HG02798 (cell line): ENCODE measurements around the gene SEC24D.

ENCODE experiments used
- ATAC-seq: cut with Tn5 transposase; IDR thresholded peaks from one replicate; pipeline ENCODE4 v1.9.1; 2021; ENCODE audit warnings: mild to moderate bottlenecking; ENCODE audit not compliant: unreplicated experiment, poor library complexity

Gene SEC24D

DNA sequence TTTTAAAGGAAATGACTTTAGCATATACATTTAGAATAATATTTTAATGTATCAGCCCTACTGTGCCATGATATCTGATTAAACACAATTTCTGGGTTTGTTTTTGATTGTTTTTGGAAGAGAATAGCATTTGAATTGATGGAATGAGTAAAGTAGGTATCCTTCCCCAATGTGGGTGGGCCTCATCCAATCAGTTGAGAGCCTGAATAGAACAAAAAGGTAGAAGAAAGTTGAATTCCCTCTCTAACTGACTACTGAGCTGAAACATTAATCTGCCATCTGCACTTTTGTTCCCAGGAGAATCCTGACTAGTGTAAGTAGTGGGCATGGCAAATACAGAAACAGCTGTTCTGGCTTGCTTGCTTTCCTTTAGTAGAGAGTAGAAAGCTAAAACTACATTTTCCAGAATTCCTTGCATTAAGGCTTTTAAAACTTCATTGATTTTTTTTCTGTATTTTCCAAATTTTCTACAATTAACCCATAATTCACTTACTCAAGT lies 9.7 kb upstream of the SEC24D start:
- ATAC-seq: no peak

DNA sequence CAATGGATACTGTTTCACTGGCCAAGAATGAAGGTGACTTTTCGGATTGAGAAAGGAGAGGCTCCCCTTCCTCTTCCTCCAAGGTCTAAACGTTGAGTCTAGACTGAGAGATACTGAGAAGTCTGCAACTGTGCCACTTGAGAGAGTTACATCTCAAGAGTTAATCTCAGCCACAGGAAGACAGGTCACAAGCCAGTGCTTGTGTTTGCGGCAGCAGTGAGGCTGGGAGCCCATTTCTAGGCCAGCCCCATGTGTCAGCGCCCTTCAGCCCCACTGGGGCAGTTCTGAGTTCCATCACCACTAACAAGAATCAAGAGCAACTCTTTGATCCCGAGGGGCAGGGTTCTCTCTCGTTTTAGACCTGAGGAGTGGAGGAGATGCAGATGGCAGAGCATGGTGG lies 7.3 kb upstream of the SEC24D start:
- ATAC-seq: no peak

- ATAC-seq: no peak
Measured at GRCh38 chr4:118842055-118842454, 6.1 kb upstream of the SEC24D start.

DNA sequence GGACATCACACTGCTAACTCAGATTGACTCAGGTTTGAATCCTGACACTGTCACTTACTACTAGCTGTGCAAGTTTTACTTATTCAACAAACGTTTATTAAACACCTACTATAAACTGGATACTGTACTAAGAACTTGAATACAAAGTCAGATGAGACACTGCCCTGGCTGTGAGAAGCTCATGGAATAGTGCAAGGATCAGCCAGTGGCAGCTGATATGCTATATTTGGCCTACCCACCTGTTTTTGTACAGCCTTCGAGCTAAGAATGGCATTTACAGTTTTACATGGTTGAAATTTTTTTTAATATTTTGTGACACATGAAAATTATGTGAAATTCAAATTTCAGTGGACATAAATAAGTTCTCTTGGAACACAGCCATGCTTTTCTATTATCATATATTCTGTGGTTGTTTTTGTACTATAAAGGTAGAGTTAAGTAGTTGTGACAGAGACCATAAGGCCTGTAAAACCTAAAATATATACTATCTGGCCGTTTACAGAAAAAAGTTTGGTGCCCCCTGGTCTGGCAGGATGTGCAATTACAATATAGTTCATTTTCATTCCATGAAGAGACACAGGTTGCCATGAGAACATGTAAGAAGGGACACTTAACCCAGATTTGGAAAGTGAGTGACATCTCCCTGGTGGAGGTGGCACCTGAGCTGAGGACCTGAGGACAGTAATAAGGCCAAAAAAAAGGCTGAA lies 3.4 kb upstream of the SEC24D start:
- no peak for ATAC-seq

- ATAC-seq: no peak
Measured at GRCh38 chr4:118837121-118837507, 1.2 kb upstream of the SEC24D start.

DNA sequence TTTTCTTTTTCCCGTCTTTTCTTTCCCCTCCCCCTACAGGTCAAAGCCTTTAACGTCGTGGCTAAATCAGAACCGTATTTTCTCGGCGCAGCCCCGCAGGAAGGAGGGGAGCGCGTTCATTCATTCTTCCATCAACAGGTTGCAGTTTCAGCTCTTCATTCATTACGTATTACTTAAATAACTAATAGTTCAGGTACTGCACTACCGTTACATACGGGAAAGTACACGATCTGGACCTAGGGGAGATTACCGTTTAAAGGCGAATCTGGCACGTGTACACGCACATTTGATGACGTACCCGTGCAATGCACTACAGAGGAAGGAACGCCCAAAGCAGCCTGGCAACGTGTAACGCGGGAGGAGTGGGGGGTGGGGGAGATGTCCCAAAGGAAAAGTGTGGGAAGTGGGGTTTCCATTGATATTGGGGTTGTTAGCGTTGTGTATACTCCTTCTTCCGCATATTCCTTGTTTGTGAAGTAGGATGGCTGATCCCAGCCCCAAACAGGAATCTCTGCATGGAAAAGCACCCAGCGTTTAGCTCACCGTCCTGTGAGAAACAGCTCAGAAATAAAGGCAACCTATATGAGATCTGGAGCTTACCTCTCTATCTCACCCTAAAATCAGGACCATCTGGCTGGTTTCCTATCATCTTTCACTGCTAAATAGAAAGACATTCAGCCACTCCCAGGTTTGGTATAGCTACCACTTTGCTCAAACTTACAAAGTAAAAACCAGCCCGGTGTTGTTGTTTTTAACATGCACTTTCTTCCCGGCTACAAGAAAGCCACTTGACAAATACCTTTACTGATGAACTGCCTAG lies 585 bp upstream of the SEC24D start:
- peak; percentile 42 for ATAC-seq

GRCh38 chr4:118834960-118835569 lies 861 bp downstream of the SEC24D start:
- peak; percentile 73 for ATAC-seq

DNA sequence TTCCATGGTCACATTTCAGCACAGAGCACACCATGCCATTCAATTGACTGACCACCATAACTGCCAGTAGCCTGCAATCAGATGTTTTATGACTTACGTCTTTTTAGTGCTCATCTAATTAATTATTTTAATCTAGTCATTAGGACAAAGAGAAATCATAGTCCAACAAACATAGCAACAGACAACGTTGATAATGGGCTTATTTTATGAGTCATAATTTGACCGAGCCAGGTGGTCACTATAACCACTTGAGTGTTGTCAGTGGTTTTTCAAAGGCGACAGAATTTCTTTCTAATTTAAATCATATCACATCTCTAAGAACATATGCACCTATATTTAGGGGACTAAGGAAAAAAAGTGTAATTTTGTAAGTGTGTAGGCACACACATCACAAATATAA lies 1.9 kb downstream of the SEC24D start:
- no peak for ATAC-seq

GRCh38 chr4:118833192-118833820 lies 2.6 kb downstream of the SEC24D start:
- ATAC-seq: no peak

GRCh38 chr4:118829107-118829506 lies 6.8 kb downstream of the SEC24D start:
- no peak for ATAC-seq

DNA sequence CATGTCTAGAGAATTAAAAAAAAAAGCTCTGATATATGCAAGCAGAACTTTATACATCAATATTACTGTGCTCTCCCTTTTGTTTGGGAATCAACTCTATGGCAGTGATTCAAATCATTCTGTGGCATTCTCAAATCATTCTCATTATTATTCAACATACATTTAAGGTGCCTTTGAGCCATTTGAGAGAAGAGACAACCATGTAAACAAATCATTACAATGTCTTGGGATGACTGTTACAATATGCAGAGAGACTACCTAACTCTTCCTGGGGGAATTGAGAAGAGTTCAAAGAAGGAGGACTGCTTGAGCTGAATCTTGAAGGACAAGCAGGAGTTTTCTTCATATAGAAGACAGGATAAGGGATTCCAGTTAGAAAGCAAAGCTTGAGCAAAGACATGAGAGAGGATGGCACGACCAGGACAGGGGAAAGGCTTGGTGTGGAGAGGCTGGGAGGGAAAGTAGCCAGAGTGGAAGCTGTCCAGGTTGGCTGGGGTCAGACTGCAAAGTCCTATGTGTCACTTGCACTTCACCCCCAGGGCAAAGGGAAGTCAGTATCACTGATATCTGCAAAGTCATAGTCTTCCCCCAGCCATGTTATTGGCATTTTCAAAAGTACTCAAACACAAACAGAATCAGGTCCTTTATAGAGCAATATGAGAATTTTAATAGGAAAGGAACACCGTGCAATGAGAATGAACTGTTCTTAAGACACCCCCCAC lies 9.0 kb downstream of the SEC24D start:
- ATAC-seq: peak; percentile 32

DNA sequence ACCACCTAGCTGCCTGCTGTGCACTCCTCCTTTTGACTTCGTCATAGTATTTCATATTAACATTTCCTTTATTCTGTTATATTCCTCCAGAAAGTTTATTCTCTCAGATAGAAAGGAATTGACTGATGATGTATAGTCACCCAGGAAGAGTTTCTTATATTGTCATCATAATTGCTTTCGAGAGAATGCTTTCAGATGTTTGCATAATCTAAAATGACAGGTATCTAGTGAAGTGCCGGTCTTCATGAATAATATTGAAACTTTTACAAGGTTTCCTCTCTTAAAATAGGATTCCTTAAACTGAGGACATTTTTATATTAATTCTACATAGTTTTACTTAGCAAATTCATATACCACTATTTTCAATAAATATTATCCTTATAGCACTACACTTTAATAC lies 10.1 kb downstream of the SEC24D start:
- peak; percentile 56 for ATAC-seq

DNA sequence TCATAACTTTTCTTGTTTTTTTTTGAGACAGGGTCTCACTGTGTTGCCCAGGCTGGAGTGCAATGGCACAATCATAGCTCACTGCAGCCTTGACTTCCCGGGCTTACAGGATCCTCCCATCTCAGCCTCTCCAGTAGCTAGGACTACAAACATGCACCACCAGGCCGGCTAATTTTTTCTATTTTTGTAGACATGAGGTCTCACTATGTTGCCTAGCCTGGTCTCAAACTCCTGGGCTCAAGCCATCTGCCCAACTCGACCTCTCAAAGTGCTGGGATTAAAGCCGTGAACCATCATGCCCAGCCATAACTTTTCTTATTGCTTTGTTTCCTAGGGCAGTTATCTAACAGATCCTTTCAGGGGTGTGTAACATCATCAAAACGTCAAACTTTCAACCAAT lies 11.8 kb downstream of the SEC24D start:
- no peak for ATAC-seq

DNA sequence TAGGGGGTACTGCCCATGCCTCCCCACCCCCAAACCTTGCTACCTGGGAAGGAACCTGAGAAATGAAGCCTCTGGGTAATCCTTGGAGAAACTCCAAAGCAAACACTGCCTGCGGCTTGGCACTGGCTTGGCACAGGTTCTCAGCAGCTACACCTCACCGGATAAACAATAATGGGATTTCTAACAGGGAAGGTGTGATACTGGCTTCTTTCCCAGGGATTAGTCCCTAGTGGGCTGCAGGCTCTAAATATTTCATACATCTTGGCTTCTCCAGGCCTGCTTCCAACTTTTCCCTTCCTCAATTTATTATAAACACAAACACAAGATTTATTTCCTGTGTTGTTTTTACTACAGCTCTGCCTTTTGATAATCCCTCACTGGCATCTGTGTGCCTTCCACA lies 12.5 kb downstream of the SEC24D start:
- no peak for ATAC-seq

- ATAC-seq: no peak
Measured at GRCh38 chr4:118821590-118822293, 14.2 kb downstream of the SEC24D start.

- no peak for ATAC-seq
Measured at GRCh38 chr4:118817178-118817930, 18.6 kb downstream of the SEC24D start.

DNA sequence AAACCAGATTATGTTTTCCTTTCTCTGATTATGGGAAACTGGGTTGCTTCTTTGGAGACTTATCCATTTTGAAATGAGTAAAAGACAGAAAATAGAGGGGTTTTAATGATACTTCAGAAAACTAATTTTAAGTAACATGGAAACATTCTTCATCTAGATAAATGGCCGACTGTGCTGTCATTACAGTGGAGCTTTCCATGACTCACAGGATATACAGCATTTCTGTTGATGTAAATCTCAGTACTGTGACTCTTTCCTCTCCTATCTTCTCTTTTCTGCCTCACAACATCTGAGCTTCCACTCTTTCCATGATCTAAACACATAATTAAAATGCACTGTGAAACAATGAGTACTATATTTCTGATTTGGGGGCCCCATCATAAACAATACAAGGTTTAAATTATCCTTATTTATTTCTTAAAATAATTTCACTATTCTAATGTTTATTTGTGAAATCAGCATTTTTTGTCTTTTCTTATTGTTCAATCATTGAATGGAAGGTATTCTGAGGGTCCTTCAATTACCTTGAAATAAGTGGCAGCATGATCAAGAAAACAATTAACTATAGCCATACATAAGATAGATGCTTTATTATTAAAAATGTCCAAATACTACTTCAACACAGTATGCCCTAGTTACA lies 19.3 kb downstream of the SEC24D start:
- ATAC-seq: no peak

GRCh38 chr4:118814891-118815290 lies 21.0 kb downstream of the SEC24D start:
- ATAC-seq: no peak
